ENCODE measurements around the gene GMDS. TPM values are rescaled to one million over a fixed set of nuclear protein-coding genes. Genes with fewer than 3 reads are reported as not detected.

The GMDS gene
- total RNA-seq, 1 donor from 2014 or later = 44.5 TPM

DNA sequence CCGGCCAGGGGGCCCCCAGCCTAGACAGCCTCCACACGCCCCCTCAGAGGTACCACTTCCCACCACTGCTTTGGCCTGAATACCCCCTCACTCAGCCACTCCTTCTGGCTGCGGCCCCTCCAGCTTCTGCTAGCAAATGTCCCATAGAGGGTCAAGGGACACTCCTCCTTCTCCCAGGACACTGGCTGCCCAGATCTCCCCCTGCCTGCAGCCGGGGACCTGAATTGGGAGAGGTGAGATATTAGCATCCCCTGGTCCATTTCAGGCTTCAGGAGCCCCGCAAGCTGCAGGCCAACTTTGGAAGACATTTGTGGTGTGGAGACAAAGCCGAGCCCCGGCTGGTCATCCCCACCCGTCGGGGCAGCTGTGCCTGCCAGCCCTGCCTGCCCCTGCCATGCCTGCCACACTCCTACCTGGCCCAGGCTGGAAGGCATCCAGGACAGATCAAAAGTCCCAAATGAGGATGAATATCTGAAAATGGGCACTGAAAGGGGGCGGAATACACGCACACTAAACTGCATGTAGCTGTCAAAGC lies 668.2 kb downstream of the GMDS start:
- Mint-ChIP-seq H3K4me1 (ENCODE audit: low read depth) (no peaks in the 10 kb centered on the region), H3K4me3 (no peak overlapping the region), H3K9me3 (no peaks in the 10 kb centered on the region), H3K27ac (no peak overlapping the region), H3K36me3 (ENCODE audit: low read depth) (no peaks in the 10 kb centered on the region), H3K27me3 (ENCODE audit: insufficient read depth) (peaks cover 2% of the 10 kb centered on the region)
- intact Hi-C loops (cut with micrococcal nuclease) = no loop called here
- DNase-seq (ENCODE audit: low spot score) = no peak

DNA sequence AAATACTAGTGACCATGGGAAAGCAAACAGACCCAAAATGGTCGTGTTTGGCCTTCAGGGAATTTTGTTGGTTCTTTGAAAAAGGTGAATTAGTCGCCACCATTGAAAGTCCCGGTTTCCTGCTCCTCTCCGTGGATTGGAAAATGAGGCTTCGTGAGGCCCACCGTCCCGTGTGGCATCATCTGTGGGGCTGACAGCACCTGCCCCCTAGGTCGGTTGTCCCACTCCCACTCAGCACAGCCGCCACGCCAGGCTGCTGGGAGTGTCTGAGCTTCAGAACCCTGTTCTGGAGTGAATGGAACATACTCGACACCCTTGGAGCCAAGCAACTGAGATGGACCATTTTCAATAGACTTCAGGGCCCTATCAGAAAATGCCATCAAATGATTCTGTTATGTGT lies 668.7 kb downstream of the GMDS start:
- Mint-ChIP-seq H3K4me3 (no peak overlapping the region), H3K4me1 (ENCODE audit: low read depth) (no peaks in the 10 kb centered on the region), H3K27me3 (ENCODE audit: insufficient read depth) (peaks cover 6% of the 10 kb centered on the region), H3K27ac (no peak overlapping the region), H3K9me3 (peaks cover 4% of the 10 kb centered on the region), H3K36me3 (ENCODE audit: low read depth) (no peaks in the 10 kb centered on the region)
- intact Hi-C loops (cut with micrococcal nuclease) = no loop called here
- DNase-seq (ENCODE audit: low spot score) = no peak

DNA sequence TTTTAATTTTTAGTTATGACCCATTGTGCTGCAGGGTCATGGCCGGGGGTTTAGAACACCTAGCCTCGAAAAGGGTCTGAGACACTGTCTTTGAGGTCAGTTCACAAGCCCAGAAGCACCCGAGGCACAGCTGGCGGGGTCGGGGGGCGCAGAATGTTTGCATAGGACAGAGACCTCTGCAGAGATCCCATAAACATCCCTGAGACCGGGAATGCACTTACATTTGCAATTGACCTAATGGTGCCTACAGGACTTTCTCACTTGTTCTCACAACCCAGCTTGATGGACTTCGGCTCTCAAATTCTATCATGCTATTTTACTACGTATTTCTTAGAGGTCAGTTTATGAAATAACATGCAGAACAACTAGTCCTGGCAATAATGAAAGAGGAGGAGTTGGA lies 669.2 kb downstream of the GMDS start:
- Mint-ChIP-seq H3K9me3 (peaks cover 10% of the 10 kb centered on the region), H3K27me3 (ENCODE audit: insufficient read depth) (peaks cover 7% of the 10 kb centered on the region), H3K27ac (no peak overlapping the region), H3K36me3 (ENCODE audit: low read depth) (no peaks in the 10 kb centered on the region), H3K4me3 (no peak overlapping the region), H3K4me1 (ENCODE audit: low read depth) (no peaks in the 10 kb centered on the region)
- DNase-seq (ENCODE audit: low spot score) = no peak
- intact Hi-C loops (cut with micrococcal nuclease) = no loop called here

DNA sequence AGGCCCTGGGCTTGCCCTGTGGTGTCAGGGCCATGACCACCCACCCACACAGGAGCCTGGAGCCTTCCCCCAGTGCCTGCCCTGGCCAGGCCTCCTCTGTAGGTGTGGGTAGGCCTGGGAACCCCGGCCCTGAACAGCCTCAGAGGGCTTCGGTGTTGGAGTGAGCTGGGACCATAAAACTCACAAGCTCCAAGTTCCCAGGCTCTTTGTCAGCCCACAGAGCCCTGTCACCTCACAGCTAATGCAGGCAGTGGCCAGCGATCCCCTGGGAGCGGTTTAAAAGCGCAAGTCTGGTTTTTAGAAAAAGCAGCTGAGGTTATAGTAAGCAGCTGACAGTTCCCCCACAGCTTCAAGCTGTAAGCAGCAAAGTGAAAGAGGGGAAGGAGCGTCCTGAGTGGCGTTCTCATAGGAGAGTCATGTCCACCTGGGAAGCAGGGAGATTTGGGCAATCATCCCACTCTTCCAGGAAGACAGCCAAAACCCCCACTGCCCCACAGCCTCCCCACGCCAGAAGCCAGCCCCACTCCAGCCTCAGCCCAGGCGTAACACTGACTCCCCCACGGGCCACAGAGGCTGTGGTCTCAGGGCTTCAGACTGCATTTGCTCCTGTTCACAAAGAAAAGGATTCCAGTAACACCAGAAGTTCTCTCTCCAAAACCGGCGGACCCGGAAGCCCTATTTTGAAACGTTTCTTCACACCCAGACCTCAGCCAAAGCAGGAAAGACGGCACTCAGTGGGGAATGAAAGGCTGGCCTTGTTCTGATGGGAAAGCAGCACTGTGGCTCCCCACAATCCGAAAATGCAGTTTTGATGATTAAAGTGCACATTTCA lies 670.0 kb downstream of the GMDS start:
- Mint-ChIP-seq H3K36me3 (ENCODE audit: low read depth) (no peaks in the 10 kb centered on the region), H3K4me1 (ENCODE audit: low read depth) (no peaks in the 10 kb centered on the region), H3K9me3 (peaks cover 17% of the 10 kb centered on the region), H3K27me3 (ENCODE audit: insufficient read depth) (peaks cover 7% of the 10 kb centered on the region), H3K27ac (no peak overlapping the region), H3K4me3 (no peak overlapping the region)
- no peak for DNase-seq (ENCODE audit: low spot score)
- intact Hi-C loops (cut with micrococcal nuclease) = no loop called here

DNA sequence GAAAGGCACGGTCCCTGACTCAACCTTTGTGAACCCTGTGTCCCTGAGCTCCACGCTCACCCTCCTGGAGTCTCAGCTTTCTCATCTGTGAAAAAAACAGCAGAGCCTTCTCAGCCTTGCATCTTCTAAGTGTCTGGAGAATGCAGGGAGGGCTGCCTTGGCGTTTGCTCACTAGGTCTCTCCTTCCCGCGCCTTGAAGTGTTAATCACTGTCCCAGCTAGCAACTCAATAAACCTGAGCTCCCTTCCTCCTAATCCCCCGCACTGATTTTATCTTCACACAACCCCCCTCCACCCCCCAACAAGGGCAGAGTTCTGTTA lies 670.6 kb downstream of the GMDS start:
- Mint-ChIP-seq H3K27ac (no peak overlapping the region), H3K4me3 (no peak overlapping the region), H3K9me3 (peaks cover 21% of the 10 kb centered on the region), H3K36me3 (ENCODE audit: low read depth) (no peaks in the 10 kb centered on the region), H3K27me3 (ENCODE audit: insufficient read depth) (peaks cover 7% of the 10 kb centered on the region), H3K4me1 (ENCODE audit: low read depth) (no peaks in the 10 kb centered on the region)
- DNase-seq (ENCODE audit: low spot score) = no peak
- intact Hi-C loops (cut with micrococcal nuclease) = no loop called here

DNA sequence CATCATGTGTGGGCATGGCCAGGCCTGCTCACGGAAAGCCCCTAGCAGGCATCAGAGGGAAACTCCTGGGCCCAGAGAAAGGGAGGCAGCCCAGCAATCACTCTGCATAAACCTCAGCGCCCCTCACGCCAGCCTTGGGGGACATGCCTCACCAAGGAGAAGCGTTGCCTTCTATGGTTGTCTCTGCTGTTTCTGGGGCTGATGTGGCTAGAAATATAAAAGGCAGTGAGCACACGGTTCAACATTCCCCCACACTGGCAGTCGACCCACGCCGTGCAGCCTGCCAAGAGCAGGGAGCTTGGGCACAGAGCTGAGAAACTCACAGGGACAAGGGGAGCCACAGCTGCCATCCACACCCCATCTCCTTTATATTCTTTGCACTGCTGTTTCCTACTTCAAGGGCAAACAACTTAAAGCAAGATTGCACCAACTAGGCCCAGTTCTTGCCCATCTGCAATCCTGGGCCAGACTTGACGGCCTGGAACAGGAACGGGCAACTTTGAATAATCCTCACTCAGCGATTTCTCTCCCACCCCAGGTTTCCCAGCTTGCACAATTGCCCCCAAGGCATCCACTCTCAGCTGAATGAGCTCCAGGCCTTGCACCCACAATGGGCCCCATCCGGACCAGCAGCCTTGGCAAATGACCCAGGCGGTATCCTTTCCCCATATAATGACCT lies 671.2 kb downstream of the GMDS start:
- no peak overlapping the region for H3K4me3 Mint-ChIP-seq
- no peak for DNase-seq (ENCODE audit: low spot score)
- intact Hi-C loops (cut with micrococcal nuclease) = no loop called here
- H3K27me3 Mint-ChIP-seq (ENCODE audit: insufficient read depth) = peaks cover 7% of the 10 kb centered on the region
- H3K36me3 Mint-ChIP-seq (ENCODE audit: low read depth) = no peaks in the 10 kb centered on the region
- H3K4me1 Mint-ChIP-seq (ENCODE audit: low read depth) = no peaks in the 10 kb centered on the region
- H3K9me3 Mint-ChIP-seq = peaks cover 21% of the 10 kb centered on the region
- H3K27ac Mint-ChIP-seq = no peak overlapping the region

All from activated T-helper 1 cell treated with anti-CD3 and anti-CD28 coated beads, Interleukin-12 subunit alpha, Interleukin-12 subunit beta, Interleukin-2, Interleukin-4 antibody, amounts not matched to agents 30 ng/mL and 10 ng/mL and 1 ng/mL, durations not matched to agents 14 hours and 24 hours and 36 hours (primary cell).